CD1c-positive myeloid dendritic cell (primary cell): Measurements from ENCODE around the gene CTNNA3.

ENCODE experiments used
- DNase-seq: peaks from one replicate; pipeline ENCODE4 v3.0.0-alpha.2; 2016; ENCODE audit errors: extremely low spot score

CTNNA3 gene

GRCh38 chr10:67327626-67328535 is 368.1 kb downstream of the CTNNA3 start:
- DNase-seq, result no peak

GRCh38 chr10:67319976-67320375 is 376.0 kb downstream of the CTNNA3 start:
- DNase-seq, result no peak

- DNase-seq, result no peak
Measured at GRCh38 chr10:67308912-67309311, 387.1 kb downstream of the CTNNA3 start.

GRCh38 chr10:67306588-67307205 is 389.3 kb downstream of the CTNNA3 start:
- DNase-seq, result no peak

- no peak for DNase-seq
Measured at GRCh38 chr10:67302701-67303100, 393.3 kb downstream of the CTNNA3 start.

GRCh38 chr10:67299761-67300160 is 396.2 kb downstream of the CTNNA3 start:
- no peak for DNase-seq

- no peak for DNase-seq
Measured at GRCh38 chr10:67297637-67298181, 398.3 kb downstream of the CTNNA3 start.

GRCh38 chr10:67296926-67297325 is 399.1 kb downstream of the CTNNA3 start:
- DNase-seq, result no peak

GRCh38 chr10:67288688-67289410 is 407.1 kb downstream of the CTNNA3 start:
- DNase-seq, result no peak

GRCh38 chr10:67284589-67284988 is 411.4 kb downstream of the CTNNA3 start:
- no peak for DNase-seq

GRCh38 chr10:67282871-67283270 is 413.1 kb downstream of the CTNNA3 start:
- no peak for DNase-seq

GRCh38 chr10:67280405-67280804 is 415.6 kb downstream of the CTNNA3 start:
- DNase-seq, result no peak

GRCh38 chr10:67277402-67277801 is 418.6 kb downstream of the CTNNA3 start:
- no peak for DNase-seq

- DNase-seq, result no peak
Measured at GRCh38 chr10:67269828-67270227, 426.2 kb downstream of the CTNNA3 start.

GRCh38 chr10:67268146-67268545 is 427.8 kb downstream of the CTNNA3 start:
- no peak for DNase-seq

GRCh38 chr10:67262675-67263074 is 433.3 kb downstream of the CTNNA3 start:
- no peak for DNase-seq

GRCh38 chr10:67261300-67261797 is 434.6 kb downstream of the CTNNA3 start:
- no peak for DNase-seq

GRCh38 chr10:67259319-67259929 is 436.6 kb downstream of the CTNNA3 start:
- no peak for DNase-seq

- no peak for DNase-seq
Measured at GRCh38 chr10:67257427-67258144, 438.4 kb downstream of the CTNNA3 start.

GRCh38 chr10:67257018-67257417 is 439.0 kb downstream of the CTNNA3 start:
- no peak for DNase-seq

- no peak for DNase-seq
Measured at GRCh38 chr10:67250686-67251085, 445.3 kb downstream of the CTNNA3 start.
